Neuronal stem cell (in vitro differentiated cells): ENCODE measurements around the gene RSRP1.

Source experiments
- DNase-seq: peaks from one replicate; pipeline ENCODE4 v3.0.0-alpha.2; 2013; ENCODE audit warnings: low spot score
- H2AFZ ChIP-seq: one replicate; pipeline ENCODE4 v1.6.1; 2013; ENCODE audit warnings: mild to moderate bottlenecking, low read length, inconsistent platforms
- H2AK5ac ChIP-seq: 2 replicates; pipeline ENCODE4 v1.6.1; 2013; ENCODE audit warnings: low read depth, mild to moderate bottlenecking, inconsistent platforms, low read length, moderate library complexity, mixed read lengths
- H2BK120ac ChIP-seq: 2 replicates; pipeline ENCODE4 v1.6.1; 2013; ENCODE audit warnings: low read depth, mild to moderate bottlenecking, inconsistent platforms, low read length, moderate library complexity, mixed read lengths
- H2BK12ac ChIP-seq: one replicate; pipeline ENCODE4 v1.6.1; 2013; ENCODE audit warnings: low read length, inconsistent platforms
- H2BK15ac ChIP-seq: 2 replicates; pipeline ENCODE4 v1.6.1; 2013; ENCODE audit warnings: mild to moderate bottlenecking, low read length, inconsistent platforms, mixed read lengths
- H2BK5ac ChIP-seq: one replicate; pipeline ENCODE4 v1.6.1; 2013; ENCODE audit warnings: inconsistent platforms, mild to moderate bottlenecking, low read length, moderate library complexity
- H3K14ac ChIP-seq: one replicate; pipeline ENCODE4 v1.6.1; 2013; ENCODE audit warnings: low read length, inconsistent platforms
- H3K18ac ChIP-seq: 2 replicates; pipeline ENCODE4 v1.6.1; 2013; ENCODE audit warnings: low read length, inconsistent platforms
- H3K23ac ChIP-seq: 2 replicates; pipeline ENCODE4 v1.6.1; 2013; ENCODE audit warnings: low read depth, mild to moderate bottlenecking, mixed read lengths, low read length, inconsistent platforms; ENCODE audit not compliant: poor library complexity
- H3K27ac ChIP-seq: replicated peaks from 3 replicates; pipeline ENCODE4 v1.5.1; 2013; ENCODE audit warnings: low read length, inconsistent platforms
- H3K27me3 ChIP-seq, 3 experiments: 2 replicates each; pipeline ENCODE4 v1.6.1; 2013; ENCODE audit warnings: low read length in 3 of 3, mild to moderate bottlenecking in 2 of 3, inconsistent platforms in 1 of 3, low read depth in 1 of 3, mixed read lengths in 1 of 3, moderate library complexity in 1 of 3; ENCODE audit not compliant: control insufficient read depth in 3 of 3, insufficient read depth in 3 of 3
- H3K36me3 ChIP-seq, 2 donors: replicated peaks in 1 of 2; 2 replicates each; pipeline ENCODE4 v1.6.1; 2013; ENCODE audit warnings: low read length in 2 of 2; ENCODE audit not compliant: control insufficient read depth in 2 of 2, insufficient read depth in 2 of 2
- H3K4ac ChIP-seq: 2 replicates; pipeline ENCODE4 v1.6.1; 2013; ENCODE audit warnings: inconsistent platforms, mild to moderate bottlenecking, low read length, moderate library complexity
- H3K4me1 ChIP-seq, 2 donors: 1 replicate in 1 of 2; 2 replicates in 1 of 2; pipeline ENCODE4 v1.6.1; 2013; ENCODE audit warnings: low read length in 2 of 2, low read depth in 1 of 2; ENCODE audit not compliant: control insufficient read depth in 2 of 2, insufficient read depth in 1 of 2
- H3K4me2 ChIP-seq: one replicate; pipeline ENCODE4 v1.6.1; 2013; ENCODE audit warnings: mild to moderate bottlenecking, low read length, inconsistent platforms; ENCODE audit not compliant: insufficient read depth, poor library complexity, severe bottlenecking
- H3K4me3 ChIP-seq, 2 donors: 2 replicates each; pipeline ENCODE4 v1.5.1; 2013; ENCODE audit warnings: low read length in 2 of 2, mild to moderate bottlenecking in 2 of 2, inconsistent platforms in 1 of 2, moderate library complexity in 1 of 2
- H3K79me1 ChIP-seq: one replicate; pipeline ENCODE4 v1.6.1; 2013; ENCODE audit warnings: low read depth, mild to moderate bottlenecking, inconsistent platforms, low read length, moderate library complexity
- H3K9ac ChIP-seq: one replicate; pipeline ENCODE4 v1.6.1; 2013; ENCODE audit warnings: mild to moderate bottlenecking, low read depth, low read length, inconsistent platforms; ENCODE audit not compliant: poor library complexity
- H3K9me3 ChIP-seq, 2 donors: replicated peaks in 1 of 2; 2 replicates each; pipeline versions ENCODE3 to v1.6.1; 2013; ENCODE audit warnings: low read length in 2 of 2, mild to moderate bottlenecking in 2 of 2, inconsistent platforms in 1 of 2, low read depth in 1 of 2, mixed read lengths in 1 of 2, moderate library complexity in 1 of 2; ENCODE audit not compliant: control insufficient read depth in 2 of 2, insufficient read depth in 1 of 2
- H4K8ac ChIP-seq: one replicate; pipeline ENCODE4 v1.6.1; 2013; ENCODE audit warnings: low read depth, mild to moderate bottlenecking, inconsistent platforms, low read length, moderate library complexity
- H4K91ac ChIP-seq: one replicate; pipeline ENCODE4 v1.6.1; 2013; ENCODE audit warnings: low read length, low read depth, mild to moderate bottlenecking, inconsistent platforms; ENCODE audit not compliant: poor library complexity
- WGBS, 2 donors: extraction: QIAGEN DNeasy Blood & Tissue Kit; methylation state at CpG; one replicate each; pipeline ENCODE4 v1.1.7; 2013; ENCODE audit warnings: missing lambda C conversion rate in 2 of 2, mixed read lengths in 1 of 2; ENCODE audit not compliant: insufficient read length in 2 of 2, insufficient replicate concordance in 1 of 2; ENCODE audit errors: extremely low coverage in 2 of 2; 5-methylcytosine and 5-hydroxymethylcytosine counted together

Gene RSRP1

GRCh38 chr1:25208561-25209222 lies 38.6 kb downstream of the RSRP1 start:
- Histone ChIP-seq H2BK5ac (no peak overlapping the region), H3K9me3 (no peaks in the 10 kb centered on the region), H3K4me1 (no peaks in the 10 kb centered on the region), H2BK120ac (no peak overlapping the region), H2AK5ac (no peak overlapping the region), H3K14ac (no peak overlapping the region), H3K18ac (no peak overlapping the region), H3K27ac (no peak overlapping the region), H4K8ac (no peak overlapping the region), H3K79me1 (no peaks in the 10 kb centered on the region), H3K9ac (no peak overlapping the region), H3K36me3 (no peaks in the 10 kb centered on the region), H3K4ac (no peak overlapping the region), H3K4me3 (no peak overlapping the region), H3K23ac (no peak overlapping the region), H2BK15ac (no peak overlapping the region), H3K27me3 (peaks cover 0 to 10% (median 0%) of the 10 kb centered on the region in 3 experiments), H3K4me2 (no peak overlapping the region), H2AFZ (no peak overlapping the region), H4K91ac (no peak overlapping the region), H2BK12ac (no peak overlapping the region)
- no peak for DNase-seq
- WGBS, 2 donors, result no CpG with 5 or more reads among the region's 2 CpGs

GRCh38 chr1:25208092-25208491 lies 39.2 kb downstream of the RSRP1 start:
- H3K4me1 ChIP-seq, result no peaks in the 10 kb centered on the region
- H2AK5ac ChIP-seq, result no peak overlapping the region
- H3K18ac ChIP-seq, result no peak overlapping the region
- H3K9me3 ChIP-seq, result no peaks in the 10 kb centered on the region
- H3K9ac ChIP-seq, result no peak overlapping the region
- no peak overlapping the region for H3K4me2 ChIP-seq
- H2BK120ac ChIP-seq, result no peak overlapping the region
- no peak overlapping the region for H3K4me3 ChIP-seq
- WGBS, 2 donors, result no CpG with 5 or more reads among the region's 1 CpG
- H2BK5ac ChIP-seq, result no peak overlapping the region
- H3K27me3 ChIP-seq, result peaks cover 0 to 10% (median 0%) of the 10 kb centered on the region in 3 experiments
- H4K8ac ChIP-seq, result no peak overlapping the region
- no peak overlapping the region for H3K14ac ChIP-seq
- H2BK15ac ChIP-seq, result no peak overlapping the region
- no peak overlapping the region for H3K4ac ChIP-seq
- no peaks in the 10 kb centered on the region for H3K79me1 ChIP-seq
- no peak overlapping the region for H3K23ac ChIP-seq
- H3K36me3 ChIP-seq, result no peaks in the 10 kb centered on the region
- no peak overlapping the region for H2AFZ ChIP-seq
- no peak for DNase-seq
- H3K27ac ChIP-seq, result no peak overlapping the region
- H2BK12ac ChIP-seq, result no peak overlapping the region
- no peak overlapping the region for H4K91ac ChIP-seq

DNA sequence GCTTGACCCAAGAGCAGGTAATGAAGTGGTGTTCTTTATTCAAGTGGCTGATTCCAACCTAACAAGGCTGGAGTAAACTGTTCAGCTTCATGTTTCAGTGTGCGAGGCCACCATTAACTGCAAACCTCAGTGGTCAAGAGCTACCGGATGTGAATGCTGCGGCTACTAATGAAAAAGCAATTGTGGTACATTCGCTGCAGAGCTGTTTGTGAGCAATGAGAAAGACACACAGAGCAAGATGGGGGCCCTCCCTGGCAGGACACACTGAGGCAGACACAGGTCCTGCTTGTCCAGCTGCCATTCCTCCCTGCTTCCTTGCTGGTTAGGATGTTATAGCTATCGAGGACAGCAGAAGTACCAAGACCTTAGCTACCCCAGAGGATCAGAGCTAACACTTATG lies 41.1 kb downstream of the RSRP1 start:
- Histone ChIP-seq H3K18ac (no peak overlapping the region), H4K91ac (no peak overlapping the region), H2BK15ac (no peak overlapping the region), H3K4ac (no peak overlapping the region), H3K79me1 (no peaks in the 10 kb centered on the region), H3K9me3 (no peaks in the 10 kb centered on the region), H3K4me3 (no peak overlapping the region), H3K4me2 (no peak overlapping the region), H3K4me1 (no peaks in the 10 kb centered on the region), H3K23ac (no peak overlapping the region), H4K8ac (no peak overlapping the region), H2AFZ (no peak overlapping the region), H2BK120ac (no peak overlapping the region), H3K27me3 (peaks cover 0 to 23% (median 0%) of the 10 kb centered on the region in 3 experiments), H2AK5ac (no peak overlapping the region), H3K36me3 (no peaks in the 10 kb centered on the region), H3K9ac (no peak overlapping the region), H2BK12ac (no peak overlapping the region), H3K27ac (no peak overlapping the region), H3K14ac (no peak overlapping the region), H2BK5ac (no peak overlapping the region)
- WGBS, 2 donors, result no CpG with 5 or more reads among the region's 5 CpGs
- DNase-seq, result no peak

DNA sequence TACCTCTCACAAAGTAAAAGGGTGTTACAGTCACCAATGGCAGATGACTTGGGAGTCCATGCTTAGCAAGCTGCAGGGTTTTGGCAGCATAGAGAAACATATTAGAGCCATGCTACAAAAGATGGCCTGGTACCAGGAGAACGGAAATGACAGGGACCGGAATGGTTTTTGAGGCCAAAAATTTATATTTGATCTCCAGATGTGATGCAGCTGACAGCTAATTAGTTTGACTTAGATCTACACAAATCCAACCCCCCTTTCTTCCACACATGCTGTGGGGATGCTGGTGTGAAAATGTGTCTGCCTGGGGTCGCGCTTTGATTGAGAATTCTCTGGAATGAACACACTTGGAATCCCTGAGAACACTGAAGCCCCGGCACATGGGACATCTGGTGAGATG lies 41.5 kb downstream of the RSRP1 start:
- Histone ChIP-seq H4K8ac (no peak overlapping the region), H3K79me1 (no peaks in the 10 kb centered on the region), H3K4ac (no peak overlapping the region), H3K4me1 (no peaks in the 10 kb centered on the region), H2AK5ac (no peak overlapping the region), H3K36me3 (no peaks in the 10 kb centered on the region), H3K23ac (no peak overlapping the region), H3K9me3 (no peaks in the 10 kb centered on the region), H2AFZ (no peak overlapping the region), H3K4me3 (no peak overlapping the region), H3K18ac (no peak overlapping the region), H2BK120ac (no peak overlapping the region), H4K91ac (no peak overlapping the region), H3K14ac (no peak overlapping the region), H3K9ac (no peak overlapping the region), H2BK12ac (no peak overlapping the region), H2BK15ac (no peak overlapping the region), H3K27me3 (peaks cover 0 to 27% (median 0%) of the 10 kb centered on the region in 3 experiments), H3K4me2 (no peak overlapping the region), H2BK5ac (no peak overlapping the region), H3K27ac (no peak overlapping the region)
- WGBS, 2 donors, result no CpG with 5 or more reads among the region's 5 CpGs
- no peak for DNase-seq
